OCI-M2 (cell line): ENCODE measurements around the gene PDCD2L.
"Not testable (repeated sequence)": the region's sequence is repeated elsewhere in the genome, so short reads cannot be mapped to it uniquely, and the experiment has no call there.

Experiments
- DNase-seq: peaks from one replicate; lab custom pipeline; 2025; ENCODE audit not compliant: unreplicated experiment; lab: John Stamatoyannopoulos, UW

Gene PDCD2L

GRCh38 chr19:34461375-34462100 is 57.3 kb downstream of the PDCD2L start:
- DNase-seq: no peak

- not testable (repeated sequence) for DNase-seq
Measured at GRCh38 chr19:34464785-34465184, 60.6 kb downstream of the PDCD2L start.

GRCh38 chr19:34468409-34468808 is 64.2 kb downstream of the PDCD2L start:
- no peak for DNase-seq

- DNase-seq: not testable (repeated sequence)
Measured at GRCh38 chr19:34469026-34469425, 64.8 kb downstream of the PDCD2L start.

- no peak for DNase-seq
Measured at GRCh38 chr19:34471906-34472700, 67.9 kb downstream of the PDCD2L start.

GRCh38 chr19:34474233-34474989 is 70.2 kb downstream of the PDCD2L start:
- DNase-seq: no peak

- no peak for DNase-seq
Measured at GRCh38 chr19:34475026-34475974, 71.1 kb downstream of the PDCD2L start.
